ENCODE results near the gene PDE7B.

PDE7B gene

DNA sequence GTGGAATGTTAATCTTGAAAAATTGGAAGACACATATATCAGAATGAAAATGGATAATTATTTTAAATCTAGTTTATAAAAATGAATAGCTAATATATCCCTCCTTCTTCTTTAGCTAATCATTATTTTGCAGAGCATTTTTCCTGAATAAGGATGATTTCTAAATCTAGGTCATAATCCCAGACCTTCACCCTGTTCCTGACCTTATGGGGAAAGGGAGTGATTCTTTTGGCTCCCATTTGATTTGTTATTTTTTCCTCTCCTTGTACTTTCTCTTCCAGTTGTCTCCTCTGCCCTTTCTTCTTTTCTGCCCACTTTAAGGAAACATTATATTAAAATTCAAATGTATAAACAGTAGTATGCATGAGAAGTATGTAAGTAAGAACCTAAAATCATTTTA is 208.6 kb downstream of the PDE7B start:
- Histone ChIP-seq H3K27me3 (ENCODE audit: low read depth, low read length) (no peaks in the 10 kb centered on the region), H3K9me3 (ENCODE audit: control insufficient read depth in 1 of 2, low read length in 2 of 2) (no peaks in the 10 kb centered on the region), H3K4me3 (ENCODE audit: low read depth in 1 of 2, low read length in 2 of 2) (no peak overlapping the region), H3K4me1 (ENCODE audit: control insufficient read depth in 1 of 2, insufficient read depth in 2 of 2, low read length in 2 of 2) (peaks cover 0 to 7% of the 10 kb centered on the region in 2 donors), H3K27ac (ENCODE audit: low read length) (no peak overlapping the region), H3K36me3 (ENCODE audit: control insufficient read depth in 1 of 2, insufficient read depth in 2 of 2, low read length in 2 of 2) (no peaks in the 10 kb centered on the region)

- Histone ChIP-seq H3K27ac (ENCODE audit: low read length) (no peak overlapping the region), H3K9me3 (ENCODE audit: control insufficient read depth in 1 of 2, low read length in 2 of 2) (no peaks in the 10 kb centered on the region), H3K4me3 (ENCODE audit: low read depth in 1 of 2, low read length in 2 of 2) (no peak overlapping the region), H3K4me1 (ENCODE audit: control insufficient read depth in 1 of 2, insufficient read depth in 2 of 2, low read length in 2 of 2) (peaks cover 0 to 7% of the 10 kb centered on the region in 2 donors), H3K36me3 (ENCODE audit: control insufficient read depth in 1 of 2, insufficient read depth in 2 of 2, low read length in 2 of 2) (no peaks in the 10 kb centered on the region), H3K27me3 (ENCODE audit: low read depth, low read length) (no peaks in the 10 kb centered on the region)
Measured at GRCh38 chr6:136060759-136061158, 209.3 kb downstream of the PDE7B start.

DNA sequence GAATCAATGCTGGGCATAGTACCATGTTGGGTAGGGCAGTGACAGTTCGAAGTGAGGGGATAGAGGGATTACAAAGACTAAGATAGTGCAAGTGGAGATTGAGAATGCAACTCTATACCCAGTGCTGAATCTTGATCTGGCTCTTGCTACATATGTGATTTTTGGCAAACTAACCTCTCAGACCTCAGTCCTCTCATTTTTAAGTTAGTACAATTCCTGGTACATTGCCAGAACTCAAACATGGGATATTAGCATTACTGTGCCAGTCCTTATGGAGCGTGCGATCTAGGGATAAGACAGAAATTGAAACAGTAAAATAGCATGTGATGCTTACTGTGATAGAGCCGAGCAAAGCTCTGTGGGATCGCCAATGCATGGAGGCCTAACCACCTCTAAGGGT is 210.2 kb downstream of the PDE7B start:
- no peak overlapping the region for H3K4me3 ChIP-seq (ENCODE audit: low read depth in 1 of 2, low read length in 2 of 2)
- H3K9me3 ChIP-seq (ENCODE audit: control insufficient read depth in 1 of 2, low read length in 2 of 2) = no peaks in the 10 kb centered on the region
- no peaks in the 10 kb centered on the region for H3K36me3 ChIP-seq (ENCODE audit: control insufficient read depth in 1 of 2, insufficient read depth in 2 of 2, low read length in 2 of 2)
- H3K4me1 ChIP-seq (ENCODE audit: control insufficient read depth in 1 of 2, insufficient read depth in 2 of 2, low read length in 2 of 2) = peaks cover 0 to 7% of the 10 kb centered on the region in 2 donors
- no peak overlapping the region for H3K27ac ChIP-seq (ENCODE audit: low read length)
- no peaks in the 10 kb centered on the region for H3K27me3 ChIP-seq (ENCODE audit: low read depth, low read length)

- Histone ChIP-seq H3K4me3 (ENCODE audit: low read depth in 1 of 2, low read length in 2 of 2) (no peak overlapping the region), H3K27me3 (ENCODE audit: low read depth, low read length) (no peaks in the 10 kb centered on the region), H3K9me3 (ENCODE audit: control insufficient read depth in 1 of 2, low read length in 2 of 2) (no peaks in the 10 kb centered on the region), H3K36me3 (ENCODE audit: control insufficient read depth in 1 of 2, insufficient read depth in 2 of 2, low read length in 2 of 2) (no peaks in the 10 kb centered on the region), H3K4me1 (ENCODE audit: control insufficient read depth in 1 of 2, insufficient read depth in 2 of 2, low read length in 2 of 2) (peaks cover 0 to 7% of the 10 kb centered on the region in 2 donors), H3K27ac (ENCODE audit: low read length) (no peak overlapping the region)
Measured at GRCh38 chr6:136063096-136063495, 211.6 kb downstream of the PDE7B start.

GRCh38 chr6:136066005-136066404 is 214.5 kb downstream of the PDE7B start:
- no peaks in the 10 kb centered on the region for H3K4me1 ChIP-seq (ENCODE audit: control insufficient read depth in 1 of 2, insufficient read depth in 2 of 2, low read length in 2 of 2)
- no peaks in the 10 kb centered on the region for H3K36me3 ChIP-seq (ENCODE audit: control insufficient read depth in 1 of 2, insufficient read depth in 2 of 2, low read length in 2 of 2)
- no peak overlapping the region for H3K27ac ChIP-seq (ENCODE audit: low read length)
- H3K27me3 ChIP-seq (ENCODE audit: low read depth, low read length) = no peaks in the 10 kb centered on the region
- H3K4me3 ChIP-seq (ENCODE audit: low read depth in 1 of 2, low read length in 2 of 2) = no peak overlapping the region
- H3K9me3 ChIP-seq (ENCODE audit: control insufficient read depth in 1 of 2, low read length in 2 of 2) = no peaks in the 10 kb centered on the region

DNA sequence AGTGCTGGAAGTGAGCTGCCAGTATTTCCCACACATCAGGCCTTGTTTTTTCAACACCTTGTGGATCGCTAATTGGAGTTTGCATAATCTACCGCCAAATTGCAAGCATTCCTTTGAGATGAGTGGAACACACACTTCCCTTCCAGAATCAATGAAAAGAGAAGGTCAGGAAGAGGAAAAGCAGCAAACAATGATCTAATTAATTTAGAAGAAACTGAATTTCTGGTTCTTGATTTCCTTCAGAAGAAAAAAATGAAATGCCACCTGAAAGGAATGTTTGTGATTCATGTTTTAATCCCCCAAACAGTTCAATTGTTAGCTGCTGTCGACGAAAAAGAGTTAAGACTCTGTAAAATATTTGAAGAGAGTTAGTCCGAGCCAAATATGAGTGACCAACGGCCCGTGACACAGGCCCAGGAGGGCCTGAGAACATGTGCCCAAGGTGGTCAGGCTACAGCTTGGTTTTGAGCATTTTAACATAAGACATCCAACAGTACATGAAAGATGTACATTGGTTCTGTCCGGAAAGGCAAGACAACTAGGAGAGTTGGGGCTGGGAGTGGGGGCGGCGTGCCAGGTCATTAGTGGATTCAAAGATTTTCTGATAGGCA is 216.3 kb downstream of the PDE7B start:
- H3K4me3 ChIP-seq (ENCODE audit: low read depth in 1 of 2, low read length in 2 of 2) = no peak overlapping the region
- no peaks in the 10 kb centered on the region for H3K9me3 ChIP-seq (ENCODE audit: control insufficient read depth in 1 of 2, low read length in 2 of 2)
- no peaks in the 10 kb centered on the region for H3K27me3 ChIP-seq (ENCODE audit: low read depth, low read length)
- H3K27ac ChIP-seq (ENCODE audit: low read length) = no peak overlapping the region
- H3K36me3 ChIP-seq (ENCODE audit: control insufficient read depth in 1 of 2, insufficient read depth in 2 of 2, low read length in 2 of 2) = no peaks in the 10 kb centered on the region
- H3K4me1 ChIP-seq (ENCODE audit: control insufficient read depth in 1 of 2, insufficient read depth in 2 of 2, low read length in 2 of 2) = no peaks in the 10 kb centered on the region

GRCh38 chr6:136069119-136069518 is 217.6 kb downstream of the PDE7B start:
- Histone ChIP-seq H3K9me3 (ENCODE audit: control insufficient read depth in 1 of 2, low read length in 2 of 2) (no peaks in the 10 kb centered on the region), H3K27me3 (ENCODE audit: low read depth, low read length) (no peaks in the 10 kb centered on the region), H3K27ac (ENCODE audit: low read length) (peak overlapping the region; percentile 26), H3K4me3 (ENCODE audit: low read depth in 1 of 2, low read length in 2 of 2) (no peak overlapping the region), H3K4me1 (ENCODE audit: control insufficient read depth in 1 of 2, insufficient read depth in 2 of 2, low read length in 2 of 2) (no peaks in the 10 kb centered on the region), H3K36me3 (ENCODE audit: control insufficient read depth in 1 of 2, insufficient read depth in 2 of 2, low read length in 2 of 2) (no peaks in the 10 kb centered on the region)

DNA sequence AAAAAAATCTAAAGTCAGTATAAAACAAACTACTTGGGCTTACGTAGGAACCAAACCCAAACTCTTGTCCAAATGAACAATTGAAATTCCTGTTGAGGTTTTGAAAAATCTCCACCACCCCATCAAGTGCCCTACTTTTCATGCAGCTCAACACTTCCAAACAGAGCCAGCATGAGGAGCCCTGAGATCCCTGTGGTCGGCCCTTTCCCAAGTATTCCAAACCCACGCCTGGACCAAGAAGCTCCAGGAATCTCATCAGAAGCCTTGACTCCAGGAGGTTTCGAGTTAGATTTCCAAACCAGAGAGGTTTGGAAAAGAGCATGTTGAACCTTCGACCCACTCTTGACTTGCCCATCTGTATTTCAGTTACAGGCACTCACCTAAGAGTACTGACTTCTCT is 219.3 kb downstream of the PDE7B start:
- no peaks in the 10 kb centered on the region for H3K4me1 ChIP-seq (ENCODE audit: control insufficient read depth in 1 of 2, insufficient read depth in 2 of 2, low read length in 2 of 2)
- no peak overlapping the region for H3K27ac ChIP-seq (ENCODE audit: low read length)
- no peaks in the 10 kb centered on the region for H3K27me3 ChIP-seq (ENCODE audit: low read depth, low read length)
- no peaks in the 10 kb centered on the region for H3K36me3 ChIP-seq (ENCODE audit: control insufficient read depth in 1 of 2, insufficient read depth in 2 of 2, low read length in 2 of 2)
- H3K9me3 ChIP-seq (ENCODE audit: control insufficient read depth in 1 of 2, low read length in 2 of 2) = no peaks in the 10 kb centered on the region
- no peak overlapping the region for H3K4me3 ChIP-seq (ENCODE audit: low read depth in 1 of 2, low read length in 2 of 2)

DNA sequence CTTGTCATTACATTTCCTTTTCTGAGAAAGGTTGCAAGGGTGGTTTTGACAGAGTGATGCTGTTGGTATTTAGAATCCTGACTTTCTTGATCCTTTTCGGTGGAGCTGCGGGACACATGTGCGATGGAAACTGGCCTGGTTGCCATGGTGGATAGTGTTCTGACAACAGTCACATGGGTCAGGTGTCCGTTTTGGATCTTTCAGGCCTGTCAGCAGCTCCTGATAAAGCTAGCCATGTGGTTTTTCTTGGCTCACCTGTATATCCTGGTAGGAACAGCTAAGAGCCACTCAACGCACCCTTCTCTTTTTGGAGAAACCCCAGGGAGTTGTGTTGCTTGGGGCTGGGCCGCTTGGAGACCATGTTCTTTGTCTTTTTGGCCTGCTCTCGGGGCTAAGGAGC is 221.2 kb downstream of the PDE7B start:
- Histone ChIP-seq H3K4me1 (ENCODE audit: control insufficient read depth in 1 of 2, insufficient read depth in 2 of 2, low read length in 2 of 2) (no peaks in the 10 kb centered on the region), H3K36me3 (ENCODE audit: control insufficient read depth in 1 of 2, insufficient read depth in 2 of 2, low read length in 2 of 2) (no peaks in the 10 kb centered on the region), H3K9me3 (ENCODE audit: control insufficient read depth in 1 of 2, low read length in 2 of 2) (no peaks in the 10 kb centered on the region), H3K27me3 (ENCODE audit: low read depth, low read length) (no peaks in the 10 kb centered on the region), H3K4me3 (ENCODE audit: low read depth in 1 of 2, low read length in 2 of 2) (no peak overlapping the region), H3K27ac (ENCODE audit: low read length) (no peak overlapping the region)

DNA sequence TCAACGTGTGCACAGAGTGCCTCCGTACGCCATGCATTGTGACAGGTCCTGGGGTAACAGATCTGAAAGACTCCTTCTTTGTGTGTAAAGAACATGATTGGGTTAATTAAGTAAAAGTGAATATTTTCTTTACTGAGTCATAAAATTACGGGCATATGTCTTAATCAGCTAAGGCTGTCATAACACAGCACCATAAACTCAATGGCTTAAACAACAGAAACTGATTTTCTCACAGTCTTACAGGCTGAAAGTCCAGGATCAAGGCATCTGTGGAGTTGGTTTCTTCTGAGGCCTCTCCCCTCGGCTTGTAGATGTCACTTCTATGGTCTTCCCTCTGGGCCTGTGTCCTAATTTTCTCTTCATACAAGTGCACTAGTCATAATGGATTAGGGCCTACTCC is 221.7 kb downstream of the PDE7B start:
- H3K9me3 ChIP-seq (ENCODE audit: control insufficient read depth in 1 of 2, low read length in 2 of 2) = no peaks in the 10 kb centered on the region
- H3K36me3 ChIP-seq (ENCODE audit: control insufficient read depth in 1 of 2, insufficient read depth in 2 of 2, low read length in 2 of 2) = no peaks in the 10 kb centered on the region
- H3K4me3 ChIP-seq (ENCODE audit: low read depth in 1 of 2, low read length in 2 of 2) = no peak overlapping the region
- H3K27me3 ChIP-seq (ENCODE audit: low read depth, low read length) = no peaks in the 10 kb centered on the region
- no peaks in the 10 kb centered on the region for H3K4me1 ChIP-seq (ENCODE audit: control insufficient read depth in 1 of 2, insufficient read depth in 2 of 2, low read length in 2 of 2)
- H3K27ac ChIP-seq (ENCODE audit: low read length) = no peak overlapping the region

DNA sequence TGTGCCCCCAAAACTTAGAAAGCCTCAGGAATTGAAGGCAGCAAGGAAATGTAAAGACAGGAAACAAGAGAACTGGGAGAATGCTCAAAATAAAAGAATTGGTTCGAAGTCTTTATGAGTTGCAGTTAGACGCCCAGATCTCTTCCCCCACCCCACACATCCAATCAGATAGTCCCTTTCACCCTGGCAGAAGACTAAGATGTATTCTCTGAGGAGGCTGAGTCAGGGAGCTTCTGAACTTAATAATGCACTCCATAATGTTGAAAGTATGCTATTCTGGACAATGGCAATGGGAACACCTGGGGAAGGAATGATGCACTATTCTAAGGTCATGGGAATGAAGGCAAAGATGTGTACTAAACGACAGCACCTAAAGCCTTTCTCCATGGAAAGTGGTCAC is 225.0 kb downstream of the PDE7B start:
- no peaks in the 10 kb centered on the region for H3K36me3 ChIP-seq (ENCODE audit: control insufficient read depth in 1 of 2, insufficient read depth in 2 of 2, low read length in 2 of 2)
- H3K27me3 ChIP-seq (ENCODE audit: low read depth, low read length) = no peaks in the 10 kb centered on the region
- H3K27ac ChIP-seq (ENCODE audit: low read length) = no peak overlapping the region
- no peaks in the 10 kb centered on the region for H3K9me3 ChIP-seq (ENCODE audit: control insufficient read depth in 1 of 2, low read length in 2 of 2)
- H3K4me1 ChIP-seq (ENCODE audit: control insufficient read depth in 1 of 2, insufficient read depth in 2 of 2, low read length in 2 of 2) = no peaks in the 10 kb centered on the region
- no peak overlapping the region for H3K4me3 ChIP-seq (ENCODE audit: low read depth in 1 of 2, low read length in 2 of 2)

GRCh38 chr6:136077834-136078576 is 226.5 kb downstream of the PDE7B start:
- no peaks in the 10 kb centered on the region for H3K27me3 ChIP-seq (ENCODE audit: low read depth, low read length)
- no peak overlapping the region for H3K4me3 ChIP-seq (ENCODE audit: low read depth in 1 of 2, low read length in 2 of 2)
- no peaks in the 10 kb centered on the region for H3K36me3 ChIP-seq (ENCODE audit: control insufficient read depth in 1 of 2, insufficient read depth in 2 of 2, low read length in 2 of 2)
- no peak overlapping the region for H3K27ac ChIP-seq (ENCODE audit: low read length)
- H3K9me3 ChIP-seq (ENCODE audit: control insufficient read depth in 1 of 2, low read length in 2 of 2) = no peaks in the 10 kb centered on the region
- peaks cover 0 to 2% of the 10 kb centered on the region in 2 donors for H3K4me1 ChIP-seq (ENCODE audit: control insufficient read depth in 1 of 2, insufficient read depth in 2 of 2, low read length in 2 of 2)
